GM23338 (cell line): ENCODE data around the gene ACOXL. TPM values are rescaled to one million over a fixed set of nuclear protein-coding genes. Genes with fewer than 3 reads are reported as not detected.

Experiments
- ATAC-seq: fragments of 200-7000 bp; cut with Tn5 transposase; 3 replicates; pipeline ENCODE4 v1.9.1; 2020
- DNase-seq: peaks from one replicate; pipeline ENCODE4 v3.0.0-alpha.2; 2015; ENCODE audit warnings: low spot score
- H2AFZ ChIP-seq: fragments of 200-600 bp; sonication (generic); 2 replicates; pipeline ENCODE4 v1.8.0; 2016; ENCODE audit warnings: antibody characterized with exemption, mild to moderate bottlenecking, moderate library complexity
- H3F3A ChIP-seq: fragments of 200-600 bp; sonication (generic); replicated peaks from 2 replicates; pipeline ENCODE4 v1.8.0; 2017; ENCODE audit warnings: antibody characterized with exemption, mixed run types, low read depth
- H3K27ac ChIP-seq: fragments of 200-600 bp; sonication (generic); 2 replicates; pipeline ENCODE4 v1.6.1; 2016; ENCODE audit warnings: low read depth
- H3K27me3 ChIP-seq: fragments of 200-600 bp; sonication (generic); 2 replicates; pipeline ENCODE4 v1.8.0; 2016; ENCODE audit warnings: mild to moderate bottlenecking, mixed run types, moderate library complexity; ENCODE audit not compliant: insufficient read depth
- H3K36me3 ChIP-seq: fragments of 200-600 bp; sonication (generic); 2 replicates; pipeline ENCODE4 v1.8.0; 2016; ENCODE audit warnings: mild to moderate bottlenecking; ENCODE audit not compliant: insufficient read depth
- H3K4me1 ChIP-seq: fragments of 200-600 bp; sonication (generic); 2 replicates; pipeline ENCODE4 v1.8.0; 2016; ENCODE audit warnings: mild to moderate bottlenecking, moderate library complexity; ENCODE audit not compliant: insufficient read depth
- H3K4me2 ChIP-seq: fragments of 200-600 bp; sonication (generic); 2 replicates; pipeline ENCODE4 v1.7.1; 2017; ENCODE audit warnings: mixed run types
- H3K4me3 ChIP-seq: fragments of 200-600 bp; sonication (generic); 2 replicates; pipeline ENCODE4 v1.6.1; 2016; ENCODE audit warnings: mixed run types
- H3K79me2 ChIP-seq: fragments of 200-600 bp; sonication (generic); replicated peaks from 2 replicates; pipeline ENCODE4 v1.8.0; 2017; ENCODE audit warnings: mild to moderate bottlenecking; ENCODE audit not compliant: insufficient read depth
- H3K9me2 ChIP-seq: fragments of 200-600 bp; sonication (generic); 2 replicates; pipeline ENCODE4 v1.8.0; 2017; ENCODE audit not compliant: insufficient read depth
- H4K20me1 ChIP-seq: fragments of 200-600 bp; sonication (generic); replicated peaks from 2 replicates; pipeline ENCODE4 v1.8.0; 2017; ENCODE audit warnings: mild to moderate bottlenecking; ENCODE audit not compliant: insufficient read depth
- H3K27ac Mint-ChIP-seq: 2 replicates; pipeline ENCODE4 v1.8.0; 2020; ENCODE audit warnings: inconsistent platforms, mild to moderate bottlenecking, moderate library complexity, mixed read lengths
- H3K27me3 Mint-ChIP-seq: 3 replicates; pipeline ENCODE4 v1.8.0; 2022; ENCODE audit warnings: low read depth, mild to moderate bottlenecking, moderate library complexity, mixed read lengths, inconsistent platforms; ENCODE audit not compliant: insufficient read depth, poor library complexity
- H3K36me3 Mint-ChIP-seq: 3 replicates; pipeline ENCODE4 v1.8.0; 2021; ENCODE audit warnings: low read depth, mild to moderate bottlenecking, inconsistent platforms, moderate library complexity, mixed read lengths
- H3K4me1 Mint-ChIP-seq: 3 replicates; pipeline ENCODE4 v1.8.0; 2020; ENCODE audit warnings: mild to moderate bottlenecking, inconsistent platforms, mixed read lengths
- H3K4me3 Mint-ChIP-seq: 3 replicates; pipeline ENCODE4 v1.8.0; 2021; ENCODE audit warnings: moderate library complexity, mild to moderate bottlenecking, inconsistent platforms, mixed read lengths
- H3K9me3 Mint-ChIP-seq: 3 replicates; pipeline ENCODE4 v1.8.0; 2020; ENCODE audit warnings: moderate library complexity, mild to moderate bottlenecking, inconsistent platforms, mixed read lengths
- CREB1 ChIP-seq: fragments of 250-450 bp; sonication (Bioruptor Pico); IDR thresholded peaks from 2 replicates; pipeline ENCODE4 v1.5.0; 2020; ENCODE audit warnings: low read depth, mild to moderate bottlenecking, moderate library complexity
- CTCF ChIP-seq, 2 experiments: fragments of 200-600 bp in 1 of 2; sonication (generic) in 1 of 2; conservative IDR thresholded peaks; 2 replicates each; pipeline versions ENCODE4 v1.5.1 to v1.6.1; 2016 to 2017; ENCODE audit warnings: antibody characterized with exemption in 2 of 2, low read depth in 2 of 2, mild to moderate bottlenecking in 2 of 2, moderate library complexity in 1 of 2
- ETS1 ChIP-seq: IDR thresholded peaks from 2 replicates; pipeline ENCODE4 v1.6.1; 2016; ENCODE audit warnings: antibody characterized with exemption
- EZH2 ChIP-seq: fragments of 200-600 bp; sonication (generic); IDR thresholded peaks from one replicate; pipeline ENCODE4 v1.8.0; 2017; ENCODE audit warnings: antibody characterized with exemption, mild to moderate bottlenecking, low read depth; ENCODE audit not compliant: unreplicated experiment
- EZH2phosphoT487 ChIP-seq: fragments of 200-600 bp; sonication (generic); IDR thresholded peaks from one replicate; pipeline ENCODE4 v1.8.1; 2018; ENCODE audit warnings: antibody characterized with exemption; ENCODE audit not compliant: unreplicated experiment
- JUNB ChIP-seq: IDR thresholded peaks from one replicate; pipeline ENCODE4 v1.6.1; 2016; ENCODE audit warnings: antibody characterized with exemption; ENCODE audit not compliant: unreplicated experiment
- NANOG ChIP-seq: IDR thresholded peaks from 2 replicates; pipeline ENCODE4 v1.6.1; 2016; ENCODE audit warnings: antibody characterized with exemption, borderline replicate concordance
- POLR2AphosphoS5 ChIP-seq: IDR thresholded peaks from 2 replicates; pipeline ENCODE4 v1.6.1; 2016; ENCODE audit warnings: antibody characterized with exemption, low read depth
- STAT1 ChIP-seq: IDR thresholded peaks from one replicate; pipeline ENCODE4 v1.6.1; 2016; ENCODE audit warnings: antibody characterized with exemption; ENCODE audit not compliant: unreplicated experiment
- ZNF114 ChIP-seq: fragments of 250-450 bp; sonication (Bioruptor Pico); IDR thresholded peaks from 2 replicates; pipeline ENCODE4 v1.5.0; 2020; ENCODE audit warnings: mild to moderate bottlenecking, moderate library complexity
- ZNF331 ChIP-seq: fragments of 250-450 bp; sonication (Bioruptor Pico); IDR thresholded peaks from 2 replicates; pipeline ENCODE4 v1.5.0; 2020; ENCODE audit warnings: low read depth, mild to moderate bottlenecking, moderate library complexity
- ZNF462 ChIP-seq: fragments of 250-450 bp; sonication (Bioruptor Pico); IDR thresholded peaks from 2 replicates; pipeline ENCODE4 v1.5.0; 2020; ENCODE audit warnings: mild to moderate bottlenecking, moderate library complexity
- polyA plus RNA-seq: library from polyadenylated mRNA; unstranded; fragments of >200 nt; fragmentation: Nextera tagmentation; extraction: Ambion mirVana; gene quantifications from 2 replicates; pipeline ENCODE4 v1.2.1, GENCODE V29; 2016
- total RNA-seq: library from RNA; depleted of rRNA; stranded (reverse); fragments of >200 nt; shearing (Covaris generic); gene quantifications from 2 replicates; pipeline ENCODE4 v1.2.3, GENCODE V29; 2014
- TF ChIP-seq, protein P1 (sequence below): IDR thresholded peaks from one replicate; pipeline ENCODE4 v1.6.1; 2018; ENCODE audit warnings: antibody characterized with exemption; ENCODE audit not compliant: unreplicated experiment

ACOXL gene
- total and polyA plus RNA-seq, 2 experiments from 2014 or later: 9.0 to 14.7 TPM

- Histone ChIP-seq H2AFZ (no peak overlapping the region), H3K27me3 (no peaks in the 10 kb centered on the region), H3K36me3 (no peaks in the 10 kb centered on the region), H3K4me3 (no peak overlapping the region), H3K4me2 (no peak overlapping the region), H3K27ac (no peak overlapping the region), H3K79me2 (no peaks in the 10 kb centered on the region; the same call in 1 of the 2 replicates), H4K20me1 (no peaks in the 10 kb centered on the region), H3F3A (no peaks in the 10 kb centered on the region), H3K4me1 (peaks cover 5% of the 10 kb centered on the region; the same call in 1 of the 2 replicates), H3K9me2 (peaks cover 6% of the 10 kb centered on the region; the same call in 1 of the 2 replicates)
- H3K27me3 Mint-ChIP-seq: peaks cover 9% of the 10 kb centered on the region
- no peak overlapping the region for H3K4me3 Mint-ChIP-seq
- H3K4me1 Mint-ChIP-seq: peaks cover 13% of the 10 kb centered on the region; the same call in 2 of the 3 replicates
- H3K27ac Mint-ChIP-seq: peak overlapping the region; percentile 76; the same call in 1 of the 2 replicates
- DNase-seq (no peak), ATAC-seq (no peak)
- TF ChIP-seq, protein P1, sequence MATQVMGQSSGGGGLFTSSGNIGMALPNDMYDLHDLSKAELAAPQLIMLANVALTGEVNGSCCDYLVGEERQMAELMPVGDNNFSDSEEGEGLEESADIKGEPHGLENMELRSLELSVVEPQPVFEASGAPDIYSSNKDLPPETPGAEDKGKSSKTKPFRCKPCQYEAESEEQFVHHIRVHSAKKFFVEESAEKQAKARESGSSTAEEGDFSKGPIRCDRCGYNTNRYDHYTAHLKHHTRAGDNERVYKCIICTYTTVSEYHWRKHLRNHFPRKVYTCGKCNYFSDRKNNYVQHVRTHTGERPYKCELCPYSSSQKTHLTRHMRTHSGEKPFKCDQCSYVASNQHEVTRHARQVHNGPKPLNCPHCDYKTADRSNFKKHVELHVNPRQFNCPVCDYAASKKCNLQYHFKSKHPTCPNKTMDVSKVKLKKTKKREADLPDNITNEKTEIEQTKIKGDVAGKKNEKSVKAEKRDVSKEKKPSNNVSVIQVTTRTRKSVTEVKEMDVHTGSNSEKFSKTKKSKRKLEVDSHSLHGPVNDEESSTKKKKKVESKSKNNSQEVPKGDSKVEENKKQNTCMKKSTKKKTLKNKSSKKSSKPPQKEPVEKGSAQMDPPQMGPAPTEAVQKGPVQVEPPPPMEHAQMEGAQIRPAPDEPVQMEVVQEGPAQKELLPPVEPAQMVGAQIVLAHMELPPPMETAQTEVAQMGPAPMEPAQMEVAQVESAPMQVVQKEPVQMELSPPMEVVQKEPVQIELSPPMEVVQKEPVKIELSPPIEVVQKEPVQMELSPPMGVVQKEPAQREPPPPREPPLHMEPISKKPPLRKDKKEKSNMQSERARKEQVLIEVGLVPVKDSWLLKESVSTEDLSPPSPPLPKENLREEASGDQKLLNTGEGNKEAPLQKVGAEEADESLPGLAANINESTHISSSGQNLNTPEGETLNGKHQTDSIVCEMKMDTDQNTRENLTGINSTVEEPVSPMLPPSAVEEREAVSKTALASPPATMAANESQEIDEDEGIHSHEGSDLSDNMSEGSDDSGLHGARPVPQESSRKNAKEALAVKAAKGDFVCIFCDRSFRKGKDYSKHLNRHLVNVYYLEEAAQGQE: no peak
- no peak for TF ChIP-seq ETS1
- TF ChIP-seq CTCF (conservative IDR thresholded peaks at IDR 0.05; ENCODE audit: low read depth in 2 of 2): no peak
- no peak for TF ChIP-seq POLR2AphosphoS5
- TF ChIP-seq CREB1: no peak
- no peak for TF ChIP-seq EZH2
- TF ChIP-seq ZNF331: no peak
- no peak for TF ChIP-seq NANOG
- TF ChIP-seq JUNB: no peak
- no peak for TF ChIP-seq ZNF462 (CRISPR knock-in tag)
- no peak for TF ChIP-seq EZH2phosphoT487
- TF ChIP-seq STAT1: no peak
- TF ChIP-seq ZNF114 (CRISPR knock-in tag): no peak
- H3K36me3 Mint-ChIP-seq: peaks cover 2% of the 10 kb centered on the region
- no peaks in the 10 kb centered on the region for H3K9me3 Mint-ChIP-seq
Observed at GRCh38 chr2:110812726-110813645, 80.6 kb downstream of the ACOXL start.
